HG03064 (cell line): ENCODE measurements around the gene RERG.

Experiments used
- ATAC-seq: cut with Tn5 transposase; IDR thresholded peaks from one replicate; pipeline ENCODE4 v1.9.1; 2021; ENCODE audit warnings: low read depth; ENCODE audit not compliant: unreplicated experiment

Gene RERG

GRCh38 chr12:15192720-15193119, 28.5 kb downstream of the RERG start:
- ATAC-seq, result no peak

GRCh38 chr12:15188127-15188526, 33.1 kb downstream of the RERG start:
- no peak for ATAC-seq

GRCh38 chr12:15186597-15186996, 34.6 kb downstream of the RERG start:
- no peak for ATAC-seq

- ATAC-seq, result no peak
These were observed 36.7 kb downstream of the RERG start for GRCh38 chr12:15184484-15184883.

GRCh38 chr12:15183821-15184220, 37.4 kb downstream of the RERG start:
- ATAC-seq, result no peak

- no peak for ATAC-seq
These were observed 40.1 kb downstream of the RERG start for GRCh38 chr12:15181017-15181683.

- no peak for ATAC-seq
These were observed 40.9 kb downstream of the RERG start for GRCh38 chr12:15180325-15180724.

GRCh38 chr12:15179672-15180071, 41.5 kb downstream of the RERG start:
- ATAC-seq, result no peak

GRCh38 chr12:15173142-15173541, 48.1 kb downstream of the RERG start:
- no peak for ATAC-seq

- no peak for ATAC-seq
These were observed 49.0 kb downstream of the RERG start for GRCh38 chr12:15172060-15172822.

GRCh38 chr12:15171012-15171655, 50.1 kb downstream of the RERG start:
- ATAC-seq, result no peak

GRCh38 chr12:15168026-15168678, 53.1 kb downstream of the RERG start:
- ATAC-seq, result no peak

- ATAC-seq, result no peak
These were observed 56.1 kb downstream of the RERG start for GRCh38 chr12:15165012-15165659.

GRCh38 chr12:15163030-15163976, 57.9 kb downstream of the RERG start:
- ATAC-seq, result no peak

- no peak for ATAC-seq
These were observed 63.1 kb downstream of the RERG start for GRCh38 chr12:15158083-15158482.

GRCh38 chr12:15157269-15157671, 63.9 kb downstream of the RERG start:
- no peak for ATAC-seq

GRCh38 chr12:15155271-15155670, 65.9 kb downstream of the RERG start:
- ATAC-seq, result no peak

GRCh38 chr12:15154103-15154502, 67.1 kb downstream of the RERG start:
- ATAC-seq, result no peak

- no peak for ATAC-seq
These were observed 68.3 kb downstream of the RERG start for GRCh38 chr12:15152868-15153267.

GRCh38 chr12:15152456-15152855, 68.8 kb downstream of the RERG start:
- no peak for ATAC-seq
